Dermis microvascular lymphatic vessel endothelial cell (primary cell): ENCODE results near the gene IMP4. TPM values are rescaled to one million over a fixed set of nuclear protein-coding genes. Genes with fewer than 3 reads are reported as not detected.

ENCODE experiments used
- DNase-seq, 2 donors: peaks; one replicate each; pipeline versions ENCODE4 v3.0.0 to v3.0.0-alpha.2; 2010; ENCODE audit warnings: low read depth in 2 of 2
- total RNA-seq: library from RNA; depleted of rRNA; stranded (reverse); fragments of >200 nt; gene quantifications from 2 replicates; pipeline ENCODE4 v1.2.1, GENCODE V29; 2014

Gene IMP4
- total RNA-seq, 1 donor from 2014 or later, result 78.1 TPM

DNA sequence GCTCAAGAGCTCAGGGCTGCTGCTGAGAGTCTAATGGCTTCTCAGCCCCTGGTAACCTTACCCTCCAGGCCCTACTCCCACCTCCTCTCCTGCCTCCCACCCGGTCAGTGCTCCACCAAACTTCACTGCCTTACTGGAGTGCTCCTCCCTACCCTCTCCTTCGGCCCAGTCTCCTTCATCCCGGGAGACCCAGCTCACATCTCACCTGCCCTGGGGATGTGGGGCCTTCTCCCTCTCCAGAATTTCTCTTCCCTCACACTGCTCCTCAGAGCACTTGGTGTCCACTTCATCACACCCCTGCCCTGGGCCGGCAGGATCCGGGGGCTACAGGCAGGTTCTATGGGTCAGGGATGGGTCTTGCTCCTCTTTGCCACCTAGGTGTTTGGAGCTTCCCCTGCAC lies 34.8 kb downstream of the IMP4 start:
- no peak for DNase-seq

DNA sequence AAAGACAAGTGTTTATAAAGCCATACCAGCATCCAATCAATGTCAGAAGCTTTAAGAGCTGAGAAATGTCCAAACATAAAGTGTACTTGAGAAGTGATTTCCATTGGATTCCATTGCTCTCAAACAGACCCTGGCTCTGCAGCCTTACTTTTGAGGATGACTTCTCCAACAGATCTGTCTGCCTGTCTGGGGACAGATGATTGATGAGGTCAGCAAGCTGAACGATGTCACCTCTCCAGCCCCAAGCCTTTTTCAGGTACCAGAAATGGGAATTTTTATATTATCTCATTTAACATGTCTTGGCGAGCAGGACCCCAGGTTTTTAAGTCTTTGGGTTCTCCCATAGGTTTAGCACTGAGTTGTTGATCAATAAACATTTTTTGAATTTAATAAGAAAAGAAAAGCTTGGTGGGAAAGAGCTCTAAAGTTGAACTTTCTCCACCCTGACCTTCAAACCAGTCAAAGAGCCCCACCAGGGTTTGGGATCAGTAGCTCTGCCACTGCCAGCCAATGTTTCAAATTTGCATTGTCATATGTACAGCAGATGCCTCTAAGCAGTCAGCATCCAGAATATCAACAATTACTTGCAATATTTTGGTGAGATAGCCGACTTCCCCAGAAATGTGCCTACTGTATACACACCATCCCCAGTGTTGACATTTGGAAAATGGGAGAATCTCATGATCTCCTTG lies 35.7 kb downstream of the IMP4 start:
- DNase-seq, result no peak

DNA sequence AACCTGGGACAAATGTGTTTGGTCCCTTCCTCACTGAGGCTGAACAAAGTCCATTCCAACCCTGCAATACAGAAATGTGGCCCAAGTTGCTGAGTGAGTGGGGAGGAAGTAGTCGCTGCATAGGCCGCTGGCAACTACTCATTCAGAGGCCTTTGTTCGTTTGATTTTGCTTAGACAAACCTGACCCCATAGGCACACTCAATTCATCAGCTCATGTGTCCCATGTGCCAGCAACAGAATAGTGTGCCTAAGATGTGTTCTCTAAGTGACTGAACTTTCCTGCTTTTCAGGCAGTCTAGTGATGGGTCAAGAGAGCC lies 36.2 kb downstream of the IMP4 start:
- DNase-seq, result no peak

DNA sequence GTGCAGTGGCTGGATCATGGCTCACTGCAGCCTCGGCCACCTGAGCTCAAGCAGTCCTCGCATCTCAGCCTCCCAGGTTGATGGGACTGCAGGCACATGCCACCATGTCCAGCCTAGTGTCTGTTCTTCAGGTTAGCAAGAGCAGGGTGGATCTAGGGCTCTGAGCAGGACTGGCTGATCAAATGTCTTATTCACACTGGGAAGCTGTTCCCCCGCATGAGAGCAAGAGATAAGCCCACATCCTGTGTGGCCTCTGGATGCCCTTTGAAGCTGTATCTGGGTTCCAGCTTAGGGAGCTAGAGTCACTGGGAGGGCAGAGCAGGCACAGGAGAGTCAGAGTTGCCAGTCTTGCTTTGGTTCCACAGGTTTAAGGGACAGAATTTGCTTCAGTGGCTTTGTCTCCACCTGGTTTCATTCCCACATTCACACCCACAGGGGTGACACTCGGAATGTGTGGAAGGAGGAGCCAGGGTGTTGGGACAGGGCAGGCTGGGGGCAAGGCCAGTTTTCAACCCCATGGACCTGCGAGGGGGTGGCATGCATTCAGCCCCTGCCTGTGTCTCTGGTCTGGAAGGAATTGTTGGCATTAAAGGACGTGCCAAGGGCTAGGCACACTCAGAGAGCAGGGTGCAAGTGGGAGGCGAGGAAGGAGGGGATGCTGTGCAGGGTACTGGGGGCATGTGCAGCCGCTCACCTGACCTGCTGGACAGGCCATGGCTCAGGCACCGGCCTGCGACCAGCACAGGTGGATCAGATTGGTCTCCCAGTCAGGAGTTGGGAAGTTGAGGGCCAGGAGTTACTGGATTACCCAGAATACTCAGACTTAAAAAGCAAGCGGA lies 37.6 kb downstream of the IMP4 start:
- DNase-seq, result no peak

DNA sequence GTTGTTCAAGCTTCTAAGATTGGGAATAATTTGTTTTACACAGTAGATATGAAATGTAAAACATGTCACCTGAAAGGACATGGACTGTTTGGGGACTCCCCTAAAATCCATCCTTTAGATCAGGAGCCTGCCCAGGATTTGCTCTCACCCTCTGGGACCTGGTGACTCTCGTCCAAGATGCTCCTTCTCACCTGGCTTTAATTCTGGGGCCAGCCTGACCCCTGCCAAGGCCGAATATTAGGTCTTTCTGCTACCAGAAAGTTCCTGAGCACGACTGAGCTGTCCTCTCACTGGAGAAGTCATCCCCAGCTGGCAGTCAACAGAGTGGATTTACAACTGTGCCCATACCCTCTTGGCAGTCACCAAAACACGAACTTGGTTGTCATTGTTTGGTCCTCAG lies 38.4 kb downstream of the IMP4 start:
- DNase-seq, result no peak

DNA sequence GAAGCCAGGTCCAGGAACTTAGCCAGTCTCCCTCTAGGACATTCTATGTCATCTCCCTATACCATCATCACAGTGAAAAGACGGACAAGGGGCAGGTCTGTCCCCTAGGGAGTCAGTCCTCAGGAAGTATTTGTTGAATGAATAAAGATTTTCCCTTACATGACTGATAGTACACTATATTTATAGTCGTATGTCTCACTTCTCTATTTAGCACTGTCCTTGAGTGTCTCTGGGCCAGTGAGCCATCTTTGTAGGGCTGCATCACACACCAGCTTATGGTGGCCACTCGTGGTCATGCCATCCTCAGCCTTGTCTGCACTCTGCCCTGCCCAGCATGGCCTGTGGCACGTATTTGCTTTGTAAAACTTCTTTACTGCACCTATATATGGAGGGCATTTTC lies 38.9 kb downstream of the IMP4 start:
- DNase-seq, result no peak

DNA sequence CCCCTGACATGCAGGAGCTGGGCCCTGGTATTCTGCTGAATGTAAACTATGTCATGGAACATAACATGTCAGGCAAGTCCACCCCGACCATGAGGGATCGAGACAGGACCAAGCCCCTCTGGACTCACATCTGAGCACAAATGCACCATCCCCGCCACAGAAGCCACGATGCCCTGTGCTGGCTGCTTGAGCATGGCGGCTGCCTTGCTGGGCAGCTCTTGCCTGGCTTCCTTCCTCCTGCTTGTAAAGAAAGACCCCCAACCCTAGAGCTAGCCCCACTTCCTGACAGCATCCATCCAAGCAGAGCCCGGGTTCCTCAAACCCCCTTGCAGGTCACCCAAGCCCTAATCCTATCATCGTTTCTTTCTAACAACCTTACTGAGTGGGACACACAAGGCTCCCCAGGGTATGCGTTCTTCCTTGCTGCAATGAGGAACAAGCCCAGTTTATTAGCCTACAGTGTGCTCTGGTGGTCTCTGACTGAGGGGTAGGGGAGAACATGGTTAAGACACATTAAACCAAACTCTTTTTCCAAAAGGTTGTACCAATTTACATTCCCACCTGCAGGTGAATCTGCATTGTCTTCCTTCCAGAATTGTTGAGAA lies 39.7 kb downstream of the IMP4 start:
- no peak for DNase-seq

DNA sequence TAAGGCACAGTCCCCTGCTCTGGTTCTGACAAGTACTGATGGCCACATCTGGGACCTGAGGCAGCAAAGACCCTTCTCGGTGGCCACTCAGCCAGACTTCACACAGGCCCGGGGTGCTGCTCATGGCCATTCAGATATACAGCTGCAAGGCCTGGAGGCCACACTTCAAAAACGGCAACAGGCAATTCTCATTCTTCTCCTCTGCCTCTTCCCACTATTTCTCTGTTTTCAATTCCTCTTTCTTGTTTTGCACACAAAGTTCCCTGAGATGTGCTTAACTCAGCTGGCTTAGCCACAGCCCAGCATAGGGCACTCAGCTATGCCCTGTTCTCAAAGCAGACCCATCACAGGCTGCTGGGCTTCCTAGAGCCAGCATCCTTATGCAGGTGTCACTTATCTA lies 43.0 kb downstream of the IMP4 start:
- no peak for DNase-seq

DNA sequence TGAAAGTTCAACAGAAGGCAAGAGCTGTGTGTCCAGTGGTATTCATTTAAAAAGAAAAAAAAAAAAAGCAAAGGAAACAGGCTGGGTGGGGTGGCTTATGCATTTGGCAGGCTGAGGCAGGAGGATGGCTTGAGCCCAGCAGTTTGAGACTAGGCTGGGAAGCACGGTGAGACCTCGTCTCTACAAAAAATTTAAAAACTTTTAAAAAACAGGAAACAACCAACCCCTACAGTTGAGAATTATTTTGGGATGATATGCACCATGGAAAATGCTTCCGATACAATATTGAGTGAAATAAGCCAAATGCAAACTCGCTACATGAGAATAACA lies 44.3 kb downstream of the IMP4 start:
- DNase-seq, result no peak

DNA sequence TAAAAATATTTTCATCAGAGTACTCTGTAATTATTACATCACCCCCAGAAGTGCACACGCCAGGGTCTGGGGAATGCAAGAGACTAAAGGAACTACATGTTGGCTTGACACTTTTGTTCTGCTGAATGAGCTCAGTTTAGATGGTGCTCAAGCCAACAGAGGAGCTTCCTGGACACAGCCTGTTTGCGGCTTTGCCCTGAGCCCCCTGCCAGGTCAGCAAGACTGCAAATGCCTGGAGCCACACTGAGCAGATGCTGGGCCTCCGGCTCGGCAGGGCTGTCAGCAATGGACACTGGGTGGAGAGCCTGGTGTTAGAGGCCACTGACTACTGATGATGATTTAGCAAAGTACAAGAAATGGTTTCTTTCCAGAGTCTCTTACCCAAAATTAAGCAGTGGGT lies 45.1 kb downstream of the IMP4 start:
- DNase-seq, result no peak

DNA sequence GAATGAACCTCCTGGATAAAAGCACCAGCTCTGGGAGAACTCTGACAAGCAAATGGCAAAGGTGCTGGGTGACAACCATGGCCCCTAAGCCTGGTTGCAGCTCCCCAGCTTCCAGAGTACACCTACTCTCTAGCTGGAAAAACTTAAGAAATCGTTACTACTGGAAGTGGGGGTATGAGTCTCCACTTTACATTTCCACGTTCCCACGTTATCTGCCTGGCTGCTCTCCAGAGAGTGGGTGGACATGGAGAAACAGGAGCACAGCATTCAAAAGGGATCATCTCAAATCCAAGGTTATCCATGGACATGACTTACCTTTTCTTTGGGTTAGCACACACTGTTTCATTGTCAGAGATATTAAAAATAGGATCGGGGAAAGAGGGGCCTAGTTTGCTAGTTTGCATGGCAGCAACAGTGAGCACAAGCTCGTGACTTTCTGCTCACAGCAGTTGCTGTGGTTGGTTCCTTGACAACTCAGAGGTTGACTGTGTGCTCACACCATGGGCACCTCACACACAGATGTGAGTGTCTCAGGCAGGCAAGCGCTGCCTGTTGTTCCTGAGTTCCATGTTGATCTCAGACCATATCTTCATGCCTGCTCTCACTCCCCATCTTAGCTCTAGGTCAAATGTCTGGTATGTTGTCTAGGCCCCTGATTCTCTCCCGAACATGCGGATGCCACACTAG lies 45.7 kb downstream of the IMP4 start:
- no peak for DNase-seq

DNA sequence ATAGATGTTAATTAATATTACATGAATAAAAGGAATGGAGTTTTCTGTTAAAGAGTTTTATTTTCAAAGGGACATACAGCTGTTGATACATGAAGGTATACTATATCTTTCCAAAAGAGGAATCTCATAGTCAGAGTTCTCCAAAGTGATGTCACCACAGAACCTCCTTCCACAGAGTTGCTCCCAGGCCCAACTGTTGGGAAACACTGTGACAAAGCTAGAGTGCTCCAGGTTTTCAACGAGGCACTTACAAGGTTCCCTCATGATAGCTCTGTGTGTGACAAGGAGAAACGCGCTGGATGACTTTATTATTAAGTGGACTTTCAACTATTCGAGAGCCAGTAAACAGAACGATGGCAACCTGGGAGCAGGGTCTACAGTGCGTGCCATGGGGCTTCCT lies 46.7 kb downstream of the IMP4 start:
- DNase-seq, result no peak

DNA sequence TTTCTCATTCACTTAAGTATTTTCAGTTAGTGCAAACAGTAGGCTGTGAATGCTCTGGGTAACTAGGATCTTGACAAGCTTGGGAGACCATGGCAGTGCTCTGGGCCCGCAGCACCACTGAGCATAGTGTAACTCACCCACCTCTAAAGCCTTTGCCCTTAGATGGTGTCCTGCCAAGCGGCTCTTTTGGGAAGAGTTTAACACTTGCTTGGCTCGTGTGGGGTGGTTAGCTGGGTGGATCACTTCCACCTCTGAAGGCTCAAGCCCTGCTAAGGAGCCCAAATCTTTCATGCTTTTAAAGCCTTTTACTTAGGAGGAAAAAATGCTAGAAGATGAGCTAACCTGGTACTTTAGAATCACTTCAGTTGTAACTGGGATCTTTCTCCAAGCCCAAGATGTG lies 47.1 kb downstream of the IMP4 start:
- no peak for DNase-seq

DNA sequence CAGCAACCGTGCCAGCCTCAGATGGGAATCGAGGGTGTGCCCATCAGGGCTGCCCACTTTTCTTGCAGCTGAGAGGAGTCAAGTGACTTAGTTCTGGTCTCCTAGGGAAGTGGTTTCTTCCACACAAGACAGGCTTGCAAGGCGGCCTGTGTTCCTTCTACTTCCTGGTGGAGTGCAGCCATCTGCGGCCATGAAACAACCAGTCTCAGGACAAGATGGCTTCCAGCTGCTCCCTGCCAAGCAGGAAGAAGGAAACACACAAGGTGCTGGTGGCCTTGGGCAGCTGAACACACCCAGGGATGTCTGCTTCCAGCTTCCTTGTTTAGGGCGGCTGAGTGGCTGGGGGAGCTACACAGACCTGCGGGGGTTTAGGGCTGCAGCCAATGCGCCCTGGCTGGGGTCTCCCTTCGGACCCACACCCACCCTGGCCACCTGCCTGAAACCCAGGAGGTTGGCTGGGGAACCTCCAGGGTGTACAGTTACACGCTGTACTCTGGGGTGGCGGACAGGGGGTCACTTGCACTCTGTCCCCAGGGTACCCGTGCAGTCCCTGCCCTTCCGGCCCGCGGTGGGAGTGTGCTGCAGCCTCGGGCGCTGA lies 47.9 kb downstream of the IMP4 start:
- no peak for DNase-seq

DNA sequence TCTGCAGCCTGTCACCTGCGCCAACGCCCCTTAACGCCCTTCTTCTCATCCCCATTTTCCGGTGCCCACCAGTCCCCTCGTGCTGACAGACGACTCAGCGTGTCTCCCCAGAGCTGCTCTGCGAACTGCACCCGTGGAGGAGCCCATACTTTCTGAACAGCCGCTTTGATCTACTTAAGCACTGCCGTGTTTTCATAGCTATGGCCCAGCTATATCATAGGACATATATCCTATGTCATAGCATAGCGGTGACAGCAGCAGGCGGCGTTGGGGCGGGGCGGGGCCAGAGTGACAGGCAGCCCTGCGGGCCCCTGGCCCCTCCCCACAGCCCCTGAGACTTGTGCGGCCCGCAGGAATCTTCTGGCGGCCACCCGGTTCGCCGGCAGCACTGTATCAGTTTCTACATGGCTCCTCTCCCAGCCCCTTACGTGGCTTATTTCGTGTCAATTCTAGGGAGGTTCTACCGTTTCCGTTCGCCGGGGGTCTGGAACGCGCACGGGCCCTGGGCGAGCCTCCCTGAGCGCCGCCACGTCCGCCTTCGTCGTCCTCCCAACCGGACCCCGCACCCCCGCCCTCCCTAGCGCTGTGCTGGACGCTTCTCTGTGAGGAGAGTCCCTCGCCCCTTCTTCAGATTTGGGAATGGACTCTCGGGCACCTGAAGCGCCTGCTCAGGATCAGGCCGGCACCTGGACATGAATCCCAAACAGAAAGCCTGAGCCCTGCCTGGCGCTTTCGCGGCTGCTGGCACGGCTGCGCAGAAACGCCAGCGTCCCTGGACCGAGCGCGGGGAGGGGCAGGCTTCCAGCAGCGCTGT lies 48.6 kb downstream of the IMP4 start:
- peak; percentile 49 to 78 for DNase-seq

DNA sequence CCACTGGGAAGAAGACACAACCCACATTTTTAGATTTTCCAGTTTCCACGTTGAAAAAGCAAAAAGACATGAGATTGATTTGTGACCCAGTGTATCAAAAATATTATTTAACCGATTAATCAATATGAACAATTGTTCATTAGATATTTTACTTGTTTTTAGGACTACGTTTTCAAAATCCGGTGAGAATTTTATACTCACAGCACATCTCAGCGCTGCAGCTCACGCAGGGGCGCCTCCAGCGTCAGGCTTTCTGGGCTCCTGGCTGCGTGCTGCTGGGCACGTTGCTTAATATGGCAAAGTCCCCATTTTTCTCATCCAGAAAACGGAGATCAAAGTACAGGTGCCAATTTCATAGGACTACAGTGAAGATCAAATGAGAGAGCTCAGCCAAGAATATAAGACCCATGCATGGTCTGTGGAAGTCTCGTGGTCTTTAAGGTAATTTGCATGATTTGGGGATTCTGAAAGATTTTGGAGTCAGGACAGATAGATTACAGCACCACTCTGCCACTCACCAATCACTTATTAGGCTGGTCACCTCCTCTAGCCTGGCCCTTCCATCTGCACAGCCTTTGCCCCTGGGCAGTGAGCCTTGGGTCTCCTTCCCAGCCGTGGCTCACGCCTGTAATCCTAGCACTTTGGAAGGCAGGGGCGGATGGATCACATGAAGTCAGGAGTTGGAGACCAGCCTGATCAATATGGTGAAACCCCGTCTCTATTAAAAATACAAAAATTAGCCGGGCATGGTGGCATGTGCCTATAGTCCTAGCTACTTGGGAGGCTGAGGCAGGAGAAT lies 49.4 kb downstream of the IMP4 start:
- no peak for DNase-seq

DNA sequence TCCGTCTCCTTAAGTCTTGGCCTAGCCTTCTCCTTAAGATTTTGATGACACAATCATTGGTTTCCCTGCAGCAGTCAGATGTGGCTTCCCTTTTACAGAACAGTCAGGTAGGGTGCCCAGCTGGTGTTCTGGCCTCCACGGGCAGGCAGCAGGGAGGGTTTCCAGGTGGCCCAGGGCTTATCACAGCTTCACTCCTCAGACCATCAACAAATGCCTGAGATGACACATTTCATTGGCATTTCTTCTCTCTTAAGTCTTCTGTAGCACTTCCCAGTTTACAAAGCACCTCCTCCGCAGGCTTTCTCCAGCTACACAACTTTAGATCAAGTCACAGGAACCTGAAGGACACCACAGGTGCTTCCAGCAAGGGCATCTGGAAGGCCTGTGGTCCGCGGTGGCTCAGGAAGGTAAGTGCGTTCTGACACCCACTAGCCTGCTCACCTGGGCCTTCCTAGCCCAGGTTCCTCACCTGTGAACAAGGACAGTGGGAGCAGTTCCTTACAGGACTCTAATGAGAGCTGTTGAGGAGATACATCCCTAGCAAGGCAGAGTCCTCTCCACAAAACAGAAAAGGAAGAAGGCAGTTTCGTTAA lies 50.7 kb downstream of the IMP4 start:
- DNase-seq, result peak in 1 of 2 donors; percentile 0
